ENCODE measurements around the gene NBPF4. TPM values are rescaled to one million over a fixed set of nuclear protein-coding genes. Genes with fewer than 3 reads are reported as not detected.

The NBPF4 gene
- total RNA-seq, 2 experiments from 2014 or later = 0.15 TPM; not detected in 1

DNA sequence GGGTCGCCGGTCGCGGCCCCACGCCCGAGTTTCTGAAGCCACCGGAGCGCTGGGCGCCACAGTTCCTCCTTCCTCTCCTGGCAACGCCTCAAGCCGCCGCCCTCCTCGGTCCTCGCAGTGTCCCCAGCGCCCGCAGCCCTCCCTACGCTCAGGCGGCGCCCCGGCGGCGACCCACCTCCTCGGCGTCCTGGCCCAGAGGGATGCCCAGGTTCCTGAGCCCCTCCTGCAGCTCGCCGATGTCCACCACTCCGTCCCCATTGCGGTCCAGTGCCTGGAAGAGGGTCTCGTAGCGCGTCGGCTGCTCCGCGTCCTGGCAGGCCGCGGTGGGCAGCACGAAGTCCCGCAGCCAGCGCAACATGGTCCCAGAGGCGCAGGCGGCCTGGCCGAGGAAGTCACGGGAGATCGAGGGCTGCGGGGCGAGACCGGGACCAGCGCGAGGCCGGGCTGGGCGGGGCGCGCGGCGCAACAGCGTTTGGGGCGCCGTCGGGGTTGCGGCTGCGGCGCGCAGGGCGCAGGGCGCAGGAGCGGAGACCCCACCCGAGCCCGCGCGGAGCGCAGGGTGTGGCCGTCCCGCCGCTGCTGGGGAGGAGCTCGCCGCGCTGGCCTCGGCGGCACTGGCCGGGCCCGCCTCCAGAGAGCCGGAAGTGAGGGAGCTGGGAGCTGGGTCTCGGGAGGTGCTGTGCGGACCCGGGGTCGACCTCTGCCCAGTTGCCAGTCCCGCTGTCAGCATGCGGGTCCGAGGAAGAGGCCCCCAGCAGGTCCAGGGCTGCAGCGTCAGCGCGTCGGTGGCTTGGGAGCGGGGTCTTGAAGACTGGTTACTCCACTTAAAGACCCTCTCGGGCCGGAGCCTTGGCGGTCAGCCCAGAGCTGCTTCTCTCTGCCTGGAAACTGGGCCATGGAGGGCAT is 43.8 kb downstream of the NBPF4 start, which contains the start of gene SLC25A24:
Gene SLC25A24 (minus strand): TSS at position 563 of the 906 bp plus-strand sequence. CDS start 205 bp downstream, at position 358.
- DNase-seq (peak; percentile 89), ATAC-seq (peak; percentile 98)
- CTCF ChIA-PET = interaction anchor here (0.6 to 3.8 kb wide), 10 partner anchors 11 to 629 kb away, joined by 3 to 23 read pairs (median 4); partner anchors contain the start of gene EEIG2
- peak within 1 kb of the TSS; percentile 90 for H3K4me3 Mint-ChIP-seq
- H3K4me1 Mint-ChIP-seq = peaks cover 38% of the 10 kb centered on the region
- peaks cover 4% of the 10 kb centered on the region for H3K9me3 Mint-ChIP-seq (ENCODE audit: low read depth)
- H3K27me3 Mint-ChIP-seq = peaks cover 4% of the 10 kb centered on the region
- peaks cover 36% of the 10 kb centered on the region for H3K36me3 Mint-ChIP-seq
- H3K27ac Mint-ChIP-seq = peak within 1 kb of the TSS; percentile 87

GRCh38 chr1:108199201-108199691 is 44.6 kb downstream of the NBPF4 start:
- DNase-seq (no peak), ATAC-seq (no peak)
- CTCF ChIA-PET = interaction anchor here (1.8 to 3.8 kb wide), 2 partner anchors 12 to 14 kb away, joined by 4 to 23 read pairs; no protein-coding TSS in a partner anchor
- Mint-ChIP-seq H3K27ac (peak overlapping the region; percentile 87), H3K27me3 (peaks cover 2% of the 10 kb centered on the region), H3K4me1 (peaks cover 38% of the 10 kb centered on the region), H3K4me3 (peak overlapping the region; percentile 90), H3K36me3 (peaks cover 44% of the 10 kb centered on the region), H3K9me3 (ENCODE audit: low read depth) (peaks cover 4% of the 10 kb centered on the region)

DNA sequence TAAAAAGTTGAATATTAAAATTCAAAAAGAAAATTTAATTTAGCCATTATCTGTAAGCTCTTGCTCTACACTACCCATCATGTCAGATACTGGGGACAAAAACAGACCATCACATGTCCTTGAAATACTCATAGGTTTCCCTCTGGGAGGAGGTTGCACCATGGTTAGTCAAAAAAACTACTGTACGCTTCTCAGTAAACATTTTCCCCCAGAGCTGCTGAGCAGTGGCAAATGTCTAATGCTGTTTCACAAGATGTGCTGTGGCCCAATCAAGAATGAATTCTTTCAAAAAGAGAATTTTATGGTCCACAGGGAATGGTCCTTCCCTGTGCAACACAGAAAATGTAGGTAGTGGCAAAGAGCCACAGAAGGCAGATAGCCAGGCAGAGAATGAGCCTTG is 49.8 kb downstream of the NBPF4 start:
- Mint-ChIP-seq H3K4me1 (peaks cover 28% of the 10 kb centered on the region), H3K27ac (no peak overlapping the region), H3K27me3 (no peaks in the 10 kb centered on the region), H3K4me3 (no peak overlapping the region), H3K9me3 (ENCODE audit: low read depth) (peaks cover 10% of the 10 kb centered on the region), H3K36me3 (peaks cover 73% of the 10 kb centered on the region)
- no peak for ATAC-seq
- CTCF ChIA-PET = no interaction called here
- no peak for DNase-seq

DNA sequence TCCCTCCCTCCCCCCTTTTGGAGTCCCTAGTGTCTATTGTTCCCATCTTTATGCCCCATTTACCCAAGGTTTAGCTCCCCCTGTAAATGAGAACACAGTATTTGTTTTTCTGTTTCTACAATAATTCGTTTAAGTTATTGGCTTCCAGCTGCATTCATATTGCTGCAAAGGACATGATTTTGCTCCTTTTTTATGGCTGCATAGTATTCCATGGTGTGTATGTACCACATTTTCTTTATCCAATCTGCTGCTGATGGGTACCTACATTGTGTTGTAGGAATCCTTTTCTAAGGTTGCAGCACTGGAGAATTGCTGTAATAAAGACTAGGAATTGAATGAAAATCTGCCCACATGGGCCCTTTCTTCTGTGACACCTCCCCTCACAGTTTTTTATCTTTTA is 50.5 kb downstream of the NBPF4 start:
- H3K27me3 Mint-ChIP-seq = no peaks in the 10 kb centered on the region
- H3K4me1 Mint-ChIP-seq = peaks cover 27% of the 10 kb centered on the region
- CTCF ChIA-PET = no interaction called here
- DNase-seq (no peak), ATAC-seq (no peak)
- no peak overlapping the region for H3K4me3 Mint-ChIP-seq
- peaks cover 75% of the 10 kb centered on the region for H3K36me3 Mint-ChIP-seq
- H3K27ac Mint-ChIP-seq = no peak overlapping the region
- peaks cover 15% of the 10 kb centered on the region for H3K9me3 Mint-ChIP-seq (ENCODE audit: low read depth)

DNA sequence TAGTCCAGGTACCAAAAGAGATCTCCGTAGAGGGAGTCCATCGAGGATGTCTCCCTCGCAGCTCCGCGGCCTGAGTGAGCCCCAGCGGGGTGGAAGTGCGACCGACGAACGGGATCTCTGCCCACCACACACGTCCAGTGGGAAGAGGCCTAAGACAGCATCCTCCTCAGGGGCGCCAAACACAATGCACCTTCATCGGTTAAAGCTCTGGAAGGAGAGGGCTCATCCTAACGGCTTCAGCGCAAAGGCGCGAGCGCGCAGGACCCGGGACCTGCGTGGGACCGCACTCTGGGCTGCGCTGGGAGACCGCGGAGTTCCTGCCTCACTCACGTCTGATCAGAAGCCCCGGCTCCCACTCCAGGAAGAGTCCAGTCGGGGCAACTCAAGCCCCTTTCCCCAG is 51.3 kb downstream of the NBPF4 start:
- H3K27ac Mint-ChIP-seq = no peak overlapping the region
- DNase-seq (no peak), ATAC-seq (no peak)
- H3K27me3 Mint-ChIP-seq = no peaks in the 10 kb centered on the region
- H3K4me3 Mint-ChIP-seq = no peak overlapping the region
- peaks cover 20% of the 10 kb centered on the region for H3K4me1 Mint-ChIP-seq
- peaks cover 75% of the 10 kb centered on the region for H3K36me3 Mint-ChIP-seq
- CTCF ChIA-PET = no interaction called here
- H3K9me3 Mint-ChIP-seq (ENCODE audit: low read depth) = peaks cover 19% of the 10 kb centered on the region

DNA sequence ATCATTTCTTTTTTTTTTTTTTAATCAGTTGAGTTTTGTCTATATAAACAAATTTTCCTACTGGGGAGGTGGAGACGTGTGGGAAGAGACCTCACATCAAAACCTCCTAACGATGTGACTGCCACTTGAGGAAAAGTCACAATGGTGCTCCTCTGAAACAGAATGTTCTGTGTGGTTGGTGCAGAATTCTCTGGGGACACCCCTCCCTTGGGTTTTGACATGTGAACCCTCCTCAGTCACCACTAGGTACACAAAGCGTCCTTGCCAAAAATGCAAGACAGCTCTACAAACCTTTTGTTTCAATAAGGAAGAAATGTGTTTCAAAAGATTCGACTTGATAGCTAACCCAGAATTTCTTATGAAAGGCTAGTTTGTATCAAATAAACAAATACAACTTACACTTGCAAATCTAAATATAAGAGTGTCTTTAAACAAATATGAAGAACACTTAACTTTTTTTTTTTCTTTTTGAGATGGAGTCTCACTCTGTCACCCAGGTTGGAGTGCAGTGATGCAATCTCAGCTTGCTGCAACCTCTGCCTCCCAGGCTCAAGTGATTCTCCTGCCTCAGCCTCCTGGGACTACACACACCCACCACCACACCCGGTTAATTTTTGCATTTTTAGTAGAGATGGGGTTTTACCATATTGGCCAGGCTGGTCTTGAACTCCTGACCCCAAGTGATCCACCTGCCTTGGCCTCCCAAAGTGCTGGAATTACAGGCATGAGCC is 53.0 kb downstream of the NBPF4 start:
- no peak overlapping the region for H3K4me3 Mint-ChIP-seq
- ATAC-seq = no peak
- no peak overlapping the region for H3K27ac Mint-ChIP-seq

DNA sequence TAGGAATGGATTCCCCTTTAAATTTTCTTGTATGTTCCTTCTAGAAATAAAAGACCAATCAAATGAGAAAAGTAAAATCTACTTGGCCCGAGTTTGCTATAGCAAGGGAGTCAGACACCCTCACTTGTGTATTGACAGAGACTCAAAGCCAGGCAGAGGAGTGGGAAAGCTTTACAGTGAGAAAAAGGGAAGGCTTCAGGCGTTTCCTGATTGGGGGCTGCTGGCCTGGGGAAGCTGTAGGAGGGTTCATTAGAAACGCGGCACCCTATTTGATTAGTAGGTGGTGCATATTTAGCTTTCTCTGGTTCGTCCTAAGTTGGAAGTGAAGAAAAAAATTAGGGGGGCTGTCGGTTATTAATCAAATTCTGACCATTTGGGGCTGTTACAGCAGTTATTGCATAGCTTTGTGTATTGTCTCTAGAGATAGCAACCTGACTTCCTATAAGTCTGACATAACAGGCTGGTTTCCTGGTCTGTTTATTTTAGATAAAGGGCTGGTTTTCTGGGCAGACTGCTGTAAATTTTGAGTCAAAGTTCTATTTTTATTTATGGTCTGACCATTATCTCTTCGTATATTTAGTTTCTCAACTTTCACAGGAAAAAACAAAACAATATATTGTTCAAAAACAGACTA is 53.8 kb downstream of the NBPF4 start:
- Mint-ChIP-seq H3K36me3 (peaks cover 64% of the 10 kb centered on the region), H3K27ac (no peak overlapping the region), H3K9me3 (ENCODE audit: low read depth) (peaks cover 16% of the 10 kb centered on the region), H3K4me3 (no peak overlapping the region), H3K4me1 (peaks cover 11% of the 10 kb centered on the region), H3K27me3 (no peaks in the 10 kb centered on the region)
- ATAC-seq = no peak
- CTCF ChIA-PET = no interaction called here
- DNase-seq = no peak

More for the DNA sequence above, 53.0 kb downstream of the NBPF4 start:
- no peaks in the 10 kb centered on the region for H3K27me3 Mint-ChIP-seq
- no peak for DNase-seq
- H3K9me3 Mint-ChIP-seq (ENCODE audit: low read depth) = peaks cover 16% of the 10 kb centered on the region
- H3K36me3 Mint-ChIP-seq = peaks cover 67% of the 10 kb centered on the region
- peaks cover 11% of the 10 kb centered on the region for H3K4me1 Mint-ChIP-seq
- CTCF ChIA-PET = no interaction called here

DNA sequence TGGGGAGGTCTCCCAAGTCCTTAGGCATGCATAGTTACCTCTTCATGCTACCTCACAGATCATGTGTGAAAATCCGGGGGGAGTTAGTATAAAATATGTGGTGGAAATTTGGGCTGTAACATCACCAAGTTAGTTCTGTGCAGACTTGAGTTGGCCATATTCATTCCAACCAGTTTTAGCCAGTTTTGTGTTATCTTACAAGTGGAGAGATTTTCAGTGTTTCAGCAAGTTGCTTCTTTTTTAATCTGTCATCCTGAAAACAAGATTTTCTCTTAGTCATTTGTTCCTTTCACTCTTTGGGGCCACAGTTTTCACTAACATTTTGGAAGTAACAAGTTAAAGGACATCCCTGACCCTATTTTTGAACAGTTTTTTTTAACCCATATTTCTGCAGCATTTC is 55.1 kb downstream of the NBPF4 start:
- H3K27ac Mint-ChIP-seq = no peak overlapping the region
- H3K9me3 Mint-ChIP-seq (ENCODE audit: low read depth) = peaks cover 16% of the 10 kb centered on the region
- peaks cover 11% of the 10 kb centered on the region for H3K4me1 Mint-ChIP-seq
- H3K36me3 Mint-ChIP-seq = peaks cover 62% of the 10 kb centered on the region
- H3K4me3 Mint-ChIP-seq = no peak overlapping the region
- CTCF ChIA-PET = no interaction called here
- DNase-seq = no peak
- no peak for ATAC-seq
- H3K27me3 Mint-ChIP-seq = no peaks in the 10 kb centered on the region

- Mint-ChIP-seq H3K4me3 (no peak overlapping the region), H3K9me3 (ENCODE audit: low read depth) (peaks cover 4% of the 10 kb centered on the region), H3K36me3 (peaks cover 63% of the 10 kb centered on the region), H3K27me3 (no peaks in the 10 kb centered on the region), H3K27ac (no peak overlapping the region), H3K4me1 (peaks cover 1% of the 10 kb centered on the region)
- DNase-seq = no peak
- ATAC-seq = no peak
- CTCF ChIA-PET = no interaction called here
Measured at GRCh38 chr1:108182959-108183700, 60.7 kb downstream of the NBPF4 start.

GRCh38 chr1:108179018-108179417 is 64.9 kb downstream of the NBPF4 start:
- H3K4me1 Mint-ChIP-seq = peaks cover 4% of the 10 kb centered on the region

More at GRCh38 chr1:108179018-108179417, 64.9 kb downstream of the NBPF4 start:
- ATAC-seq = no peak
- peaks cover 77% of the 10 kb centered on the region for H3K36me3 Mint-ChIP-seq
- no peak overlapping the region for H3K27ac Mint-ChIP-seq
- peaks cover 16% of the 10 kb centered on the region for H3K9me3 Mint-ChIP-seq (ENCODE audit: low read depth)
- CTCF ChIA-PET = no interaction called here
- no peak overlapping the region for H3K4me3 Mint-ChIP-seq
- H3K27me3 Mint-ChIP-seq = no peaks in the 10 kb centered on the region
- DNase-seq = no peak
